ENCODE measurements around the gene DAGLB. TPM values are rescaled to one million over a fixed set of nuclear protein-coding genes. Genes with fewer than 3 reads are reported as not detected.
"Not testable (repeated sequence)": the region's sequence is repeated elsewhere in the genome, so short reads cannot be mapped to it uniquely, and the experiment has no call there.

The DAGLB gene
- total RNA-seq, 1 donor from 2014 or later = 28.3 TPM

GRCh38 chr7:6475433-6476186 is 27.9 kb upstream of the DAGLB start:
- Histone ChIP-seq H3K36me3 (ENCODE audit: insufficient read depth, low read length) (peaks cover 63% of the 10 kb centered on the region), H4K20me1 (ENCODE audit: insufficient read depth, low read length) (peaks cover 94% of the 10 kb centered on the region), H3K9ac (ENCODE audit: low read length) (no peak overlapping the region), H3K4me2 (ENCODE audit: low read length) (no peak overlapping the region), H3K9me3 (ENCODE audit: insufficient read depth, low read depth, low read length) (no peaks in the 10 kb centered on the region), H3K27ac (ENCODE audit: low read depth, low read length) (no peak overlapping the region), H2AFZ (ENCODE audit: low read depth, low read length) (no peak overlapping the region), H3K79me2 (ENCODE audit: insufficient read depth, low read length) (peaks cover 95% of the 10 kb centered on the region), H3K4me1 (ENCODE audit: insufficient read depth, low read length) (peaks cover 15% of the 10 kb centered on the region), H3K27me3 (ENCODE audit: insufficient read depth, low read length) (no peaks in the 10 kb centered on the region), H3K4me3 (ENCODE audit: insufficient read depth, low read depth, low read length) (no peak overlapping the region)
- H3K4me1 Mint-ChIP-seq (ENCODE audit: low read depth, unreplicated experiment) = peaks cover 48% of the 10 kb centered on the region
- TF ChIP-seq CTCF (IDR thresholded peaks at IDR 0.05; ENCODE audit: insufficient read depth, low read depth, low read length) = no peak
- no peak for TF ChIP-seq EZH2 (IDR thresholded peaks at IDR 0.05; ENCODE audit: insufficient read depth, low read length)
- no peaks in the 10 kb centered on the region for H3K9me3 Mint-ChIP-seq (ENCODE audit: unreplicated experiment)
- DNase-seq (ENCODE audit: low read depth) (no peak), FAIRE-seq (no peak)
- H3K4me3 Mint-ChIP-seq (ENCODE audit: unreplicated experiment) = no peak overlapping the region
- H3K27ac Mint-ChIP-seq (ENCODE audit: unreplicated experiment) = no peak overlapping the region
- peaks cover 19% of the 10 kb centered on the region for H3K36me3 Mint-ChIP-seq (ENCODE audit: low read depth, unreplicated experiment)
- no peaks in the 10 kb centered on the region for H3K27me3 Mint-ChIP-seq (ENCODE audit: low read depth, unreplicated experiment)

GRCh38 chr7:6465862-6466261 is 18.1 kb upstream of the DAGLB start:
- Mint-ChIP-seq H3K9me3 (ENCODE audit: unreplicated experiment) (no peaks in the 10 kb centered on the region), H3K4me1 (ENCODE audit: low read depth, unreplicated experiment) (no peaks in the 10 kb centered on the region), H3K27ac (ENCODE audit: unreplicated experiment) (no peak overlapping the region), H3K27me3 (ENCODE audit: low read depth, unreplicated experiment) (no peaks in the 10 kb centered on the region), H3K4me3 (ENCODE audit: unreplicated experiment) (no peak overlapping the region), H3K36me3 (ENCODE audit: low read depth, unreplicated experiment) (peaks cover 33% of the 10 kb centered on the region)
- Histone ChIP-seq H3K9me3 (ENCODE audit: insufficient read depth, low read depth, low read length) (no peaks in the 10 kb centered on the region), H3K36me3 (ENCODE audit: insufficient read depth, low read length) (peaks cover 70% of the 10 kb centered on the region), H3K4me3 (ENCODE audit: insufficient read depth, low read depth, low read length) (no peak overlapping the region), H3K4me1 (ENCODE audit: insufficient read depth, low read length) (no peaks in the 10 kb centered on the region), H3K9ac (ENCODE audit: low read length) (no peak overlapping the region), H2AFZ (ENCODE audit: low read depth, low read length) (no peak overlapping the region), H3K27me3 (ENCODE audit: insufficient read depth, low read length) (no peaks in the 10 kb centered on the region), H4K20me1 (ENCODE audit: insufficient read depth, low read length) (peaks cover 65% of the 10 kb centered on the region), H3K4me2 (ENCODE audit: low read length) (no peak overlapping the region), H3K27ac (ENCODE audit: low read depth, low read length) (no peak overlapping the region), H3K79me2 (ENCODE audit: insufficient read depth, low read length) (peaks cover 38% of the 10 kb centered on the region)
- no peak for FAIRE-seq
- no peak for TF ChIP-seq EZH2 (IDR thresholded peaks at IDR 0.05; ENCODE audit: insufficient read depth, low read length)
- TF ChIP-seq CTCF (IDR thresholded peaks at IDR 0.05; ENCODE audit: insufficient read depth, low read depth, low read length) = no peak
- DNase-seq (ENCODE audit: low read depth) = no peak

- not testable (repeated sequence) for H3K9me3 Mint-ChIP-seq (ENCODE audit: unreplicated experiment); DNase-seq (ENCODE audit: low read depth); FAIRE-seq; H3K27ac ChIP-seq (ENCODE audit: low read depth, low read length); H3K4me2 ChIP-seq (ENCODE audit: low read length); H3K9ac ChIP-seq (ENCODE audit: low read length); H3K4me3 Mint-ChIP-seq (ENCODE audit: unreplicated experiment); H2AFZ ChIP-seq (ENCODE audit: low read depth, low read length); H3K9me3 ChIP-seq (ENCODE audit: insufficient read depth, low read depth, low read length); H3K4me3 ChIP-seq (ENCODE audit: insufficient read depth, low read depth, low read length); H3K27me3 ChIP-seq (ENCODE audit: insufficient read depth, low read length); H3K27ac Mint-ChIP-seq (ENCODE audit: unreplicated experiment); H3K27me3 Mint-ChIP-seq (ENCODE audit: low read depth, unreplicated experiment); H3K4me1 ChIP-seq (ENCODE audit: insufficient read depth, low read length); H3K4me1 Mint-ChIP-seq (ENCODE audit: low read depth, unreplicated experiment)
- H4K20me1 ChIP-seq (ENCODE audit: insufficient read depth, low read length) = peaks cover 57% of the 10 kb centered on the region
- peaks cover 34% of the 10 kb centered on the region for H3K36me3 Mint-ChIP-seq (ENCODE audit: low read depth, unreplicated experiment)
- peaks cover 24% of the 10 kb centered on the region for H3K79me2 ChIP-seq (ENCODE audit: insufficient read depth, low read length)
- peaks cover 62% of the 10 kb centered on the region for H3K36me3 ChIP-seq (ENCODE audit: insufficient read depth, low read length)
Observed at GRCh38 chr7:6463609-6464008, 15.9 kb upstream of the DAGLB start.

Data from astrocyte (in vitro differentiated cells and primary cell).